SK-N-SH treated with all-trans-retinoic acid at 6 μM for 48 hours (cell line): ENCODE results near the gene ZNF44.

Source experiments
- CSDC2 ChIP-seq: fragments of 250-450 bp; sonication (Bioruptor Pico); IDR thresholded peaks from 2 replicates; pipeline ENCODE4 v1.5.0; 2020; ENCODE audit warnings: mild to moderate bottlenecking, moderate library complexity
- GLIS3 ChIP-seq: fragments of 250-450 bp; sonication (Bioruptor Pico); IDR thresholded peaks from 2 replicates; pipeline ENCODE4 v1.5.0; 2020; ENCODE audit warnings: mild to moderate bottlenecking, moderate library complexity
- ZC3H10 ChIP-seq: fragments of 250-450 bp; sonication (Bioruptor Pico); IDR thresholded peaks from 2 replicates; pipeline ENCODE4 v1.5.1; 2021; ENCODE audit warnings: mild to moderate bottlenecking, moderate library complexity
- ZFP30 ChIP-seq: fragments of 450-650 bp; formaldehyde crosslinking; IDR thresholded peaks from 2 replicates; pipeline ENCODE4 v1.5.0; 2022; ENCODE audit warnings: mild to moderate bottlenecking, moderate library complexity
- ZNF70 ChIP-seq: fragments of 450-650 bp; formaldehyde crosslinking; IDR thresholded peaks from 2 replicates; pipeline ENCODE4 v1.5.0; 2020; ENCODE audit warnings: mild to moderate bottlenecking, moderate library complexity
- TF ChIP-seq, protein P1 (sequence below): fragments of 250-450 bp; sonication (Bioruptor Pico); IDR thresholded peaks from 2 replicates; pipeline ENCODE4 v1.5.1; 2020; ENCODE audit warnings: low read depth, mild to moderate bottlenecking, moderate library complexity
- TF ChIP-seq, protein P2 (sequence below): fragments of 250-450 bp; sonication (Bioruptor Pico); IDR thresholded peaks from 2 replicates; pipeline ENCODE4 v1.8.0; 2020; ENCODE audit warnings: mild to moderate bottlenecking, moderate library complexity, borderline replicate concordance

DNA sequence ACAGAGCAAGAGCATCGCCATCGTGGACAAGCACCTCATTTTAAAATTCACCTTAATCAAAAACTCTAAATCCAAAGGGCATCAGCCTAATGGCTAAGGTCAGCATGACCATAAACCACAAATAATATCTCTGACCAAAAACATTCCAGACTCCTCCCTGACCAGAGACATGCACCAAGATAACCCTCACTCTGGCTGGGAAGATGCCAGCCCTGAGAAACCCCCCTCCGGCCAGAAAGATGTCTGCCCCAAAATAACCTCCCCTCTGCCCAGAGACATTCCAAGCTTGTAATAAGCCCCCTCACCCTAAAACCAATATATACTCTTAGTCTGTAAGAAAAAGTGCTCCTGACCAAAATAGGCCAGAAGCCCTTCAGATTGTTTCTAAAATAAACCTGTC lies 61.7 kb downstream of the ZNF44 start:
- TF ChIP-seq GLIS3 (CRISPR knock-in tag) (no peak), ZFP30 (CRISPR knock-in tag) (no peak), CSDC2 (CRISPR knock-in tag) (no peak), ZNF70 (no peak), ZC3H10 (CRISPR knock-in tag) (no peak)
- TF ChIP-seq, protein P1, sequence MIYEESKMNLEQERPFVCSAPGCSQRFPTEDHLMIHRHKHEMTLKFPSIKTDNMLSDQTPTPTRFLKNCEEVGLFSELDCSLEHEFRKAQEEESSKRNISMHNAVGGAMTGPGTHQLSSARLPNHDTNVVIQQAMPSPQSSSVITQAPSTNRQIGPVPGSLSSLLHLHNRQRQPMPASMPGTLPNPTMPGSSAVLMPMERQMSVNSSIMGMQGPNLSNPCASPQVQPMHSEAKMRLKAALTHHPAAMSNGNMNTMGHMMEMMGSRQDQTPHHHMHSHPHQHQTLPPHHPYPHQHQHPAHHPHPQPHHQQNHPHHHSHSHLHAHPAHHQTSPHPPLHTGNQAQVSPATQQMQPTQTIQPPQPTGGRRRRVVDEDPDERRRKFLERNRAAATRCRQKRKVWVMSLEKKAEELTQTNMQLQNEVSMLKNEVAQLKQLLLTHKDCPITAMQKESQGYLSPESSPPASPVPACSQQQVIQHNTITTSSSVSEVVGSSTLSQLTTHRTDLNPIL (CRISPR knock-in tag): no peak
- TF ChIP-seq, protein P2, sequence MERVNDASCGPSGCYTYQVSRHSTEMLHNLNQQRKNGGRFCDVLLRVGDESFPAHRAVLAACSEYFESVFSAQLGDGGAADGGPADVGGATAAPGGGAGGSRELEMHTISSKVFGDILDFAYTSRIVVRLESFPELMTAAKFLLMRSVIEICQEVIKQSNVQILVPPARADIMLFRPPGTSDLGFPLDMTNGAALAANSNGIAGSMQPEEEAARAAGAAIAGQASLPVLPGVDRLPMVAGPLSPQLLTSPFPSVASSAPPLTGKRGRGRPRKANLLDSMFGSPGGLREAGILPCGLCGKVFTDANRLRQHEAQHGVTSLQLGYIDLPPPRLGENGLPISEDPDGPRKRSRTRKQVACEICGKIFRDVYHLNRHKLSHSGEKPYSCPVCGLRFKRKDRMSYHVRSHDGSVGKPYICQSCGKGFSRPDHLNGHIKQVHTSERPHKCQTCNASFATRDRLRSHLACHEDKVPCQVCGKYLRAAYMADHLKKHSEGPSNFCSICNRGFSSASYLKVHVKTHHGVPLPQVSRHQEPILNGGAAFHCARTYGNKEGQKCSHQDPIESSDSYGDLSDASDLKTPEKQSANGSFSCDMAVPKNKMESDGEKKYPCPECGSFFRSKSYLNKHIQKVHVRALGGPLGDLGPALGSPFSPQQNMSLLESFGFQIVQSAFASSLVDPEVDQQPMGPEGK: no peak
